NCI-H146 (cell line): ENCODE data around the gene NPIPB12.
"Not testable (repeated sequence)": the region's sequence is repeated elsewhere in the genome, so short reads cannot be mapped to it uniquely, and the experiment has no call there.

Experiments
- DNase-seq: peaks from one replicate; lab custom pipeline; 2025; lab: John Stamatoyannopoulos, UW

NPIPB12 gene

GRCh38 chr16:29506308-29506707 is at the start of gene NPIPB12:
TSS of gene NPIPB12 (minus strand) at chr16:29506408.
- not testable (repeated sequence) for DNase-seq

DNA sequence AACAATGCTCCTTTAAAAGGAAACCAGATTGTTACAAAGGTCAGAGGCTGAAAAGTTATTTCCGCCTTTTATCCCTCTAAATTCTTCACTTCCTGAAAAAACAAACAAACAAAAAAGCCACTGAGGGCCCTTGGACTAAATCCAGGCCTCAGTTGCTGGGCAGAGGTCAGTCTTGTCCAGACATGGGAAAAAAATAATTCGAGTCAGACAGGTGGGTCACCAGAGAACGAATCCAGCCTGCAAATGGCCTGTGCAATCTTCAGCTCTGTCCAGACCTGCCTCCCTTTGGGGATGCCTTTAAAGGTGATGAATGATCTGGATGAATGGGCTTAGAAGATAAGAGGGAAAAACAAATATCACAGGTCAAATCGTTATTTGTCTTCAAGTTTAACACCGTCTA is 15.3 kb upstream of the NPIPB12 start:
- not testable (repeated sequence) for DNase-seq

GRCh38 chr16:29482276-29482675 is 23.9 kb downstream of the NPIPB12 start:
- DNase-seq, result not testable (repeated sequence)

DNA sequence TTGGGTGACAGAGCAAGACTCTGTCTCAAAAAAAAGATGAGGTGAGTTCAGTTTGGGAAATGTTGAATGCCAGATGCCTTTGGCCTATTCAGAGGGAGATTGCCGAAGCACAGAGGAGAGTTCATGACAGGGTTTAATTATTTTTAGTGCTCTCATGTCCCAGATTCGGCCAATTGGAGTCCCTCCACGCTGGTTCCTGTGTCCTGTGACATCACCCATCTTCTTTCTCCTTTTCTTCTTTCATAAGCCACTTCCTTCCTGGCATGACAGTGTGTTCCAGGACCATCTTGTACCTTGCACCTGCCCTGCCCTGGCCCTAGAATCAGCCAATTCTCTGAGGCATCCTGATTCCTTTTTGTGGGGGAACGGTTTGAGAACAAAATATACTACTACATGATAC is 34.1 kb downstream of the NPIPB12 start:
- not testable (repeated sequence) for DNase-seq

DNA sequence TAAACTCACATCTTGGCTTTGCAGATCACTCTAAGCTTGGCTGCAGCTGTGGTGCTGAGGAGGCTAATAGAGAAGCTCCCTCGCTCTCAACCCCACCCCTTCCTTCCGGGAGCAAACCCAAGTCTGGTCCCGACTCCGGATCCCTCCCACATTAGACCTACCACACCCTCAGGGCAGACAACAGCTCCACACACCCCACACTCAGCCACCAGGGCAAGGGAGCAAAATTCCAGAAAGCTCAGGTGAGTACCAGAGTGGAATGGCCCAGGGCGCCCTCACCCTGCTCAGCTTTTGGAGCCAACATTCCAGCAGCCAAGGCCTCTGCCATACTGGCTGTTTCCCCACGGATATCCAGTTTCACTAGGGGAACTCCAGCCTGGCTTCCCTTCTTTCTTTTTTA is 36.5 kb downstream of the NPIPB12 start:
- not testable (repeated sequence) for DNase-seq

- not testable (repeated sequence) for DNase-seq
These were observed 38.4 kb downstream of the NPIPB12 start for GRCh38 chr16:29467654-29468366.

DNA sequence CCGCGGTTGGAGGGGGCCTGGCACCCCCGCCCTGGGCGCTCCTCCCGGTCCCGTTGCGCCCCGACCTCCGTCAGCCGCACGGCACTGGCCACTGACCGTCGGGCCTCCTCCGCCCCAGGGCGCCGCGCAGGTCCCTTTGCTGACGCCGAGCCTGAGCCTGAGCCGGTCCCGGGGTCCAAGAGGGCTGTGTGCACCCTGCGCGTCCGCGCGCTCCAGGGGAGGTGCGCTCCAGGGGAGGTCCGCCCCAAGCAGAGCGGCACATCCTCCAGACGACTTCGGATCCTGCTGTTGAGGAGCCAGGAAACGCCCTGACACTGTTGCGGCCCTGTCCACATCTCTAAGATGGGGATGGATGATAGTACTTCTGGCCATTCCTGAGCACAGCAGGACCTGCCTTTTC is 39.3 kb downstream of the NPIPB12 start:
- DNase-seq, result not testable (repeated sequence)

- DNase-seq, result not testable (repeated sequence)
These were observed 40.0 kb downstream of the NPIPB12 start for GRCh38 chr16:29465985-29466824.

- not testable (repeated sequence) for DNase-seq
These were observed 45.6 kb downstream of the NPIPB12 start for GRCh38 chr16:29460647-29461030.

- DNase-seq, result not testable (repeated sequence)
These were observed 46.2 kb downstream of the NPIPB12 start, which contains the start of gene SULT1A4 for GRCh38 chr16:29459706-29460646. TSS of gene SULT1A4 (plus strand) at chr16:29459913. CDS start at chr16:29461386, 1,473 bp downstream.

DNA sequence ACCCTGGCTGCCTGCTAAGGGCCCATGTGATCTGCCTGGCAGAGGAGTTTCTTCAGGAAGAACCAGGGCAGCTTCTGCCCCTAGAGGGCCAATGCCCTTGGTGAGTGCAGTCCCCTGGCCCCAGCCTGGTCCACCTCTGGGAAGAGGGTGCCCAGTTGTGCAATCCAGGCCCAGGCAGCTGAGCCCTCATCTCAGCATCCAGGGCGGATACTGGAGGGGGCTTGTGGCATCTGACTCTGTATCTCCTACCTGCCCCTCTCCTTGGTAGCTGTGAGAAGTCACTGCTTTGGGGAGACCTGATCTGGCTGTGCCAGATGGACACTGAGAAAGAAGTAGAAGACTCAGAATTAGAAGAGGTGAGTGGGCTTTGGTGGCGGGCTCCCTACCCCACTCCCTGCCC is 48.5 kb downstream of the NPIPB12 start:
- DNase-seq, result not testable (repeated sequence)

DNA sequence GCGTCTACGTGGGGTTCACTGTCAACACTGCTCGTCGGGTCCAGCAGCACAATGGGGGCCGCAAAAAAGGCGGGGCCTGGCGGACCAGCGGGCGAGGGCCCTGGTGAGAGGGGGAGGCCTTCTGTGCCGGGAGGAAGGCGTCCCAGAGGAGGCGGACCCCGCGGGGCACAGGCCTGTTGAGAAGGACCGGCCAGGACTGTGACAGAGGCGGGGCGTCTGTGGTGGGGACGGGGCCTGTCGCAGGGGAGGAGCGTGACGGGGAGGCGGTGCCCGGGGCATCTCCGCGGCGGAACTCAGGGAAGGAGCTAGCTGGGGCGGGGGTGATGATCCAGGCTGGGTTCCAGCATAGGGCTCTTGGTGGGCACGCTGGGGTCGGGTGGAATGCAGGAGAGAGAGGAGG is 51.4 kb downstream of the NPIPB12 start:
- not testable (repeated sequence) for DNase-seq

GRCh38 chr16:29454269-29454668 is 51.9 kb downstream of the NPIPB12 start, which contains the start of the genes BOLA2 and SLX1B:
TSS of gene BOLA2 (minus strand) at chr16:29454351. CDS start at chr16:29454253, 98 bp downstream.
TSS of gene SLX1B (plus strand) at chr16:29454533.
- DNase-seq, result not testable (repeated sequence)

DNA sequence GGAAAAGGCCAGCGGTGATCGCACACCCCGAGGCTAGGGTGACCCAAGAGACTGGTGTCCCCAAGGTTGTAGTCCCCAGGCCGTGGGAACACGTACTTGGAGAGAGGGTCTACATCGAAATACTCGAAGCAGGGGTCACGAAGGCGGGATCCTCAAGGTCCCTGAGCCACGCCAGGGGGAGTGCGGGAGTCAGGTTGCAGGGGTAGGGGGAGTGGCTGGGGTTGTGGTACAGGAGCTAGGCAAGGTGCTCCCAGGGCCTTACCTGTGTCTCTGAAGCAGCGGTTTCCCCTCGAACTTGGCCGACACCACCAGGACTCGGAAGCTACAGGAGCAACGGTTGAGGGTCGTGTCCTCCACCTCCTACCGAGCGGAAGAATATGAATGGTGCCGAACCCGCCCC is 52.5 kb downstream of the NPIPB12 start:
- not testable (repeated sequence) for DNase-seq
